ENCODE data around the gene F10.

The F10 gene

GRCh38 chr13:113176280-113176679, 53.7 kb downstream of the F10 start:
- DNase-seq: peak in 1 of 2 donors; percentile 63

- DNase-seq: no peak
Measured at GRCh38 chr13:113176822-113177221, 54.2 kb downstream of the F10 start.

GRCh38 chr13:113178070-113178895, 55.7 kb downstream of the F10 start:
- DNase-seq: no peak

GRCh38 chr13:113178896-113179167, 56.2 kb downstream of the F10 start:
- no peak for DNase-seq

- no peak for DNase-seq
Measured at GRCh38 chr13:113179374-113180230, 57.0 kb downstream of the F10 start.

GRCh38 chr13:113182046-113182445, 59.4 kb downstream of the F10 start:
- no peak for DNase-seq

GRCh38 chr13:113183450-113184129, 61.0 kb downstream of the F10 start:
- no peak for DNase-seq

- DNase-seq: no peak
Measured at GRCh38 chr13:113184568-113185440, 62.2 kb downstream of the F10 start.

- DNase-seq: no peak
Measured at GRCh38 chr13:113186061-113186900, 63.7 kb downstream of the F10 start.

- peak; percentile 9 to 41 for DNase-seq
Measured at GRCh38 chr13:113187263-113187669, 64.7 kb downstream of the F10 start.

- DNase-seq: no peak
Measured at GRCh38 chr13:113187883-113188665, 65.5 kb downstream of the F10 start.

- no peak for DNase-seq
Measured at GRCh38 chr13:113190181-113190580, 67.6 kb downstream of the F10 start.

GRCh38 chr13:113192279-113192678, 69.7 kb downstream of the F10 start:
- DNase-seq: no peak

GRCh38 chr13:113192902-113193301, 70.3 kb downstream of the F10 start:
- no peak for DNase-seq

GRCh38 chr13:113195360-113195759, 72.8 kb downstream of the F10 start:
- no peak for DNase-seq

- no peak for DNase-seq
Measured at GRCh38 chr13:113196970-113197737, 74.6 kb downstream of the F10 start.

Data from bone marrow (tissue), 2 donors.